BE2C (cell line): ENCODE measurements around the gene CBLB.

Experiments
- DNase-seq: peaks from one replicate; pipeline ENCODE4 v3.0.0-alpha.2; 2020
- H3K27me3 ChIP-seq: fragments of 250-450 bp; sonication (Bioruptor Pico); 2 replicates; pipeline ENCODE4 v1.5.1; 2020; ENCODE audit warnings: mild to moderate bottlenecking
- H3K36me3 ChIP-seq: fragments of 250-450 bp; sonication (Bioruptor Pico); 2 replicates; pipeline ENCODE4 v1.5.1; 2020; ENCODE audit warnings: mild to moderate bottlenecking
- H3K4me1 ChIP-seq: fragments of 250-450 bp; sonication (Bioruptor Pico); 2 replicates; pipeline ENCODE4 v1.5.1; 2020
- H3K4me3 ChIP-seq: 2 replicates; pipeline ENCODE4 v1.5.1; 2011; ENCODE audit warnings: low read depth, low read length
- H3K9me3 ChIP-seq: fragments of 250-450 bp; sonication (Bioruptor Pico); 2 replicates; pipeline ENCODE4 v1.5.1; 2020
- TF ChIP-seq, protein P1 (sequence below): IDR thresholded peaks from 2 replicates; pipeline ENCODE4 v1.5.1; 2012; ENCODE audit warnings: mild to moderate bottlenecking, low read depth, low read length

Gene CBLB

DNA sequence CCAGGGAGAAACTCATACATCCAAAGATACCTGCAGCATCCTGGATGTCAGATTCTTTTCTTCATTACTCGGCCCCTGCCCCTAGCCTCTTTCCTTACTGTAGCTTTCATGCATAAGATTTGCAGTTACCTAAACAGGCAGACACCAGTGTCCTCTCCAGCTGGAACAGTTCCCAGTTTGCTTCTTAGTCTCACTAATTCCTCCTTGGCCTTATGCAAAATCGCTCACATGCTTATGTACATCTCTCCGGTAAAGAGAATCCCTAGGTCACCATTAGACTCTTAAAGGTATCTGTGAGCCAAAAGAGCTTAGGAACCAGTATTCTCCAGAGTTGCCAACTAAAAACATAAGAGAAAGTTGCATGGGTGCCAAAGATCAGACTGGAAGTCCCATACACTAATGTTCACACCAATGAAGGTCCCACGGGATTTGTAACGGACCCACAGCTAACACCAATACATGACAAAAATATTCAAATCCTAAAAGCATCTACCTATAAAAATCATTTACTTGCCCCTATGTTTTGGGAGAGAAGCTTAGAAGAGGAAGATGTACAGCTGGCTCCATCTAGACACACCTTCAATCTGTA, 66.6 kb downstream of the CBLB start:
- no peak for DNase-seq
- H3K4me1 ChIP-seq, result peaks cover 31% of the 10 kb centered on the region
- TF ChIP-seq, protein P1, sequence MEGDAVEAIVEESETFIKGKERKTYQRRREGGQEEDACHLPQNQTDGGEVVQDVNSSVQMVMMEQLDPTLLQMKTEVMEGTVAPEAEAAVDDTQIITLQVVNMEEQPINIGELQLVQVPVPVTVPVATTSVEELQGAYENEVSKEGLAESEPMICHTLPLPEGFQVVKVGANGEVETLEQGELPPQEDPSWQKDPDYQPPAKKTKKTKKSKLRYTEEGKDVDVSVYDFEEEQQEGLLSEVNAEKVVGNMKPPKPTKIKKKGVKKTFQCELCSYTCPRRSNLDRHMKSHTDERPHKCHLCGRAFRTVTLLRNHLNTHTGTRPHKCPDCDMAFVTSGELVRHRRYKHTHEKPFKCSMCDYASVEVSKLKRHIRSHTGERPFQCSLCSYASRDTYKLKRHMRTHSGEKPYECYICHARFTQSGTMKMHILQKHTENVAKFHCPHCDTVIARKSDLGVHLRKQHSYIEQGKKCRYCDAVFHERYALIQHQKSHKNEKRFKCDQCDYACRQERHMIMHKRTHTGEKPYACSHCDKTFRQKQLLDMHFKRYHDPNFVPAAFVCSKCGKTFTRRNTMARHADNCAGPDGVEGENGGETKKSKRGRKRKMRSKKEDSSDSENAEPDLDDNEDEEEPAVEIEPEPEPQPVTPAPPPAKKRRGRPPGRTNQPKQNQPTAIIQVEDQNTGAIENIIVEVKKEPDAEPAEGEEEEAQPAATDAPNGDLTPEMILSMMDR, result no peak
- no peak overlapping the region for H3K4me3 ChIP-seq
- no peaks in the 10 kb centered on the region for H3K9me3 ChIP-seq
- H3K36me3 ChIP-seq, result peaks cover 3% of the 10 kb centered on the region; the same call in 1 of the 2 replicates
- no peaks in the 10 kb centered on the region for H3K27me3 ChIP-seq

DNA sequence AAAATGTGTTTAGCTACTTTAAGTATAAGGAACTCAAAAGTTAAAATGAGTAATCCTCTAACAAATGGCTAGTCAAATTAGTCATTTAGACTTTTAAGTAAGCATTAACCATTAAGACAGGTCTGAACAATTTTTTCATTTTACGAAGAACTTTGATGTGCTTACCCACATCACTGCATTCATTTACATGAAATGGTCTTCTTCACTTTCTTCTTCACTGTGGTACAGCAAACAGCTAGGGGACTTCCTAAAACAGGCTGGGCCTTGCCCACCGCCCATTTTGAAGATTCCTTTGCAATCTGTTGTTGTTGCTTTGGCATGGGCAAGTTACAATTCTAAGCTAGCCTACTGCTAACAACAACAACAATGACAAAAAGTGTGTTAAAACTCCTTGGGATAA, 67.4 kb downstream of the CBLB start:
- TF ChIP-seq, protein P1, result no peak
- no peak for DNase-seq
- H3K9me3 ChIP-seq, result no peaks in the 10 kb centered on the region
- peaks cover 31% of the 10 kb centered on the region for H3K4me1 ChIP-seq
- peaks cover 3% of the 10 kb centered on the region; the same call in 1 of the 2 replicates for H3K36me3 ChIP-seq
- H3K4me3 ChIP-seq, result no peak overlapping the region
- H3K27me3 ChIP-seq, result no peaks in the 10 kb centered on the region

DNA sequence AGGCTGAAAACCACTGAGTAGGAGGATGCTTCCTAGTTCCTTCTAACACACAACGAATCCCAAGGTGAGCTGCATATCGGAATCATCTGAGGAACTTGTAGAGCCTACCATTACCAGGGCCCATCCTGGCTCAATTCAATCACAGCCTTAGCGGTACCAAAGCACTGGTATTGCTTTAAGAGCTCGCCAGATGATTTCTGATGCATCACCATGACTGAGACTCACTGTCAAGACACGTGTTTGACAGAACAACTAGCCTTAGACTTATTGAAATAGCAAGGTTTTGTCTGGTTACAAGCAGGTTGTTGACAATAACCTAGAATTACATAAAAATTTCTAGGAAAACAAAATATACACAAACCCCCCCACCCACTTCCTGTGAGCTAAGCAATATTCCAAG, 68.5 kb downstream of the CBLB start:
- Histone ChIP-seq H3K4me1 (peaks cover 31% of the 10 kb centered on the region), H3K27me3 (no peaks in the 10 kb centered on the region), H3K9me3 (0 out of 2 replicates have a peak, but pooled peaks cover 2% of the 10 kb centered on the region), H3K4me3 (no peak overlapping the region), H3K36me3 (peaks cover 3% of the 10 kb centered on the region; the same call in 1 of the 2 replicates)
- TF ChIP-seq, protein P1, result no peak
- peak; percentile 28 for DNase-seq

DNA sequence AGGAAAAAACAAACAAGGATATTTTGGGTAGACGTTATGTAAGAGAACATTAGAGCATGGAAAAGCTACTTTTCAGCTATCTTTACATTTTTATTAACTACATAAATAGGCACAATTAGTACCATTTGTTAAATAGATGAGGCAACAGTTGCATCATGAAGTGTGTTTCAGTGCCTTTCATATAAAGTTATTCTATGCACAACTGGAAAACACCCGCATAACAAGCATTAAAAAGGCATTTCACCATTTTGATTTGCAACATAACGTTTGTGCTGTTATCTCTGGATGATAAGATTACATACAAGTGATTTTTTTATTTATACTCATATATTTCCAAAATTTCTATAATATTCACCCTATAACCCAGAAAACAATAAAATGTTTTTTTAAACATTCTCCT, 69.5 kb downstream of the CBLB start:
- Histone ChIP-seq H3K27me3 (no peaks in the 10 kb centered on the region), H3K4me3 (no peak overlapping the region), H3K36me3 (peaks cover 3% of the 10 kb centered on the region; the same call in 1 of the 2 replicates), H3K9me3 (0 out of 2 replicates have a peak, but pooled peaks cover 2% of the 10 kb centered on the region), H3K4me1 (peaks cover 33% of the 10 kb centered on the region)
- TF ChIP-seq, protein P1, result no peak
- DNase-seq, result no peak

DNA sequence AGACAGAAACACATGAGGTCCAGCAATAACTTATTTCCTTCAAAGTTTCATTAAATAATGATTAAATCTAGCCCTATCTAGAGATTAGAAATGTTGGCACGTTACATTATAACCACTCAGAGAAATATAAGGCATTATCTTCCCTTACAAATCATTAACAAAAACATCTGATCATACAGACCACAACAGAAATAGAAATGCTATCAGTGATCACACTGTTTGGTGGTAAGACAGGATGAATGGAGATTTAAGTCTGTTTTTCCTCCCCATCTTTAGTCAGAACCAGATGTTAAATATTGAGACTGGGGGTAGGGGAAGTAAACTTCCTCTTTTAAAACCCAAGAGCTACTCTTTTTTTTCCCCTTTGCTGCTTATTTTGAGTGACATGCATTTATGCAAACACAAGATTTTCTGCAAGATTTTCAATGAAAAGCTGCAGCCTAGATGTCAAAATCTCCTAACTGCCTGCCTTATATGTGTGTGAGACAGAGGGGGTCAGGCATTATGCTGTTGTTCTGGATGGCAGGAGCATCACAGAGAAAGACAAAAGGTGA, 70.4 kb downstream of the CBLB start:
- Histone ChIP-seq H3K4me1 (peaks cover 36% of the 10 kb centered on the region), H3K4me3 (no peak overlapping the region), H3K9me3 (0 out of 2 replicates have a peak, but pooled peaks cover 2% of the 10 kb centered on the region), H3K36me3 (peaks cover 3% of the 10 kb centered on the region; the same call in 1 of the 2 replicates), H3K27me3 (no peaks in the 10 kb centered on the region)
- TF ChIP-seq, protein P1, result no peak
- no peak for DNase-seq

DNA sequence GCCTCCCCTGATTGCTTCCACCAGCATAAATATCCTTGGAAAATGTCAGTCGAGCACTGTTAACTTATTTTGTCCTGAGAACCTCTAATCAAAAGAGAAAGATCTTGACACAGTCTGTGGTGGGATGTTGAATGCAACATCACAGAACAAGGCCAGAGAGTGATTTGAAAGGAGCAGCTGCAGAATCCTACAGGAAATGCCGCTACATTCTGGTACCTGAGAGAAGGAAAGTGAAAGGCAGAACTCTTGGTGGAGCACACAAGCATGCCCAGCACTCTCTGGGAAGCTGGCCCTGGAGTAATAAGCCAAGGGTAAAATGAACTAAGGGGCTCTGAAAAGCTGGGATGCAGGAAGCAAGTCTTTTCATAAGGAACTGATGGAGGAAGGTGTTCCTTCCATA, 75.8 kb downstream of the CBLB start:
- DNase-seq, result no peak
- Histone ChIP-seq H3K4me3 (no peak overlapping the region), H3K27me3 (no peaks in the 10 kb centered on the region), H3K4me1 (peaks cover 51% of the 10 kb centered on the region), H3K9me3 (0 out of 2 replicates have a peak, but pooled peaks cover 2% of the 10 kb centered on the region), H3K36me3 (no peaks in the 10 kb centered on the region)
- TF ChIP-seq, protein P1, result no peak
